ENCODE data around the gene LRP1B.

The LRP1B gene

GRCh38 chr2:141063406-141063805 is 1067.4 kb downstream of the LRP1B start:
- DNase-seq, result no peak

- no peak for DNase-seq
Observed at GRCh38 chr2:141062443-141062842, 1068.4 kb downstream of the LRP1B start.

- DNase-seq, result no peak
Observed at GRCh38 chr2:141062031-141062430, 1068.8 kb downstream of the LRP1B start.

- no peak for DNase-seq
Observed at GRCh38 chr2:141058556-141058955, 1072.3 kb downstream of the LRP1B start.

- no peak for DNase-seq
Observed at GRCh38 chr2:141055531-141055930, 1075.3 kb downstream of the LRP1B start.

GRCh38 chr2:141048951-141049350 is 1081.9 kb downstream of the LRP1B start:
- DNase-seq, result no peak

- no peak for DNase-seq
Observed at GRCh38 chr2:141041281-141041680, 1089.5 kb downstream of the LRP1B start.

GRCh38 chr2:141038341-141038740 is 1092.5 kb downstream of the LRP1B start:
- no peak for DNase-seq

- no peak for DNase-seq
Observed at GRCh38 chr2:141037361-141037760, 1093.5 kb downstream of the LRP1B start.

- no peak for DNase-seq
Observed at GRCh38 chr2:141035846-141036420, 1094.9 kb downstream of the LRP1B start.

GRCh38 chr2:141029428-141030078 is 1101.3 kb downstream of the LRP1B start:
- no peak for DNase-seq

GRCh38 chr2:141027221-141027620 is 1103.6 kb downstream of the LRP1B start:
- no peak for DNase-seq

- DNase-seq, result no peak
Observed at GRCh38 chr2:141021611-141022010, 1109.2 kb downstream of the LRP1B start.

- DNase-seq, result no peak
Observed at GRCh38 chr2:141021109-141021508, 1109.7 kb downstream of the LRP1B start.

GRCh38 chr2:141020346-141020745 is 1110.5 kb downstream of the LRP1B start:
- DNase-seq, result no peak

GRCh38 chr2:141015341-141016047 is 1115.3 kb downstream of the LRP1B start:
- DNase-seq, result no peak

GRCh38 chr2:141003967-141004657 is 1126.7 kb downstream of the LRP1B start:
- no peak for DNase-seq

- DNase-seq, result no peak
Observed at GRCh38 chr2:141001750-141002149, 1129.1 kb downstream of the LRP1B start.

- DNase-seq, result no peak
Observed at GRCh38 chr2:140998577-140998976, 1132.2 kb downstream of the LRP1B start.

- no peak for DNase-seq
Observed at GRCh38 chr2:140998017-140998416, 1132.8 kb downstream of the LRP1B start.

- no peak for DNase-seq
Observed at GRCh38 chr2:140994856-140995255, 1136.0 kb downstream of the LRP1B start.

GRCh38 chr2:140990416-140990815 is 1140.4 kb downstream of the LRP1B start:
- DNase-seq, result no peak

GRCh38 chr2:140988597-140988996 is 1142.2 kb downstream of the LRP1B start:
- no peak for DNase-seq

GRCh38 chr2:140986456-140986855 is 1144.4 kb downstream of the LRP1B start:
- DNase-seq, result no peak
